HTERT RPE-1 (cell line): Measurements from ENCODE around the gene HSP90AB1.

Experiments used
- in situ Hi-C: fragments of 300-500 bp; cut with MboI; formaldehyde crosslinking; loops from 4 replicates; pipeline ENCODE4 v1.14.3; 2020; ENCODE audit warnings: low sequenced_read_pairs

HSP90AB1 gene

DNA sequence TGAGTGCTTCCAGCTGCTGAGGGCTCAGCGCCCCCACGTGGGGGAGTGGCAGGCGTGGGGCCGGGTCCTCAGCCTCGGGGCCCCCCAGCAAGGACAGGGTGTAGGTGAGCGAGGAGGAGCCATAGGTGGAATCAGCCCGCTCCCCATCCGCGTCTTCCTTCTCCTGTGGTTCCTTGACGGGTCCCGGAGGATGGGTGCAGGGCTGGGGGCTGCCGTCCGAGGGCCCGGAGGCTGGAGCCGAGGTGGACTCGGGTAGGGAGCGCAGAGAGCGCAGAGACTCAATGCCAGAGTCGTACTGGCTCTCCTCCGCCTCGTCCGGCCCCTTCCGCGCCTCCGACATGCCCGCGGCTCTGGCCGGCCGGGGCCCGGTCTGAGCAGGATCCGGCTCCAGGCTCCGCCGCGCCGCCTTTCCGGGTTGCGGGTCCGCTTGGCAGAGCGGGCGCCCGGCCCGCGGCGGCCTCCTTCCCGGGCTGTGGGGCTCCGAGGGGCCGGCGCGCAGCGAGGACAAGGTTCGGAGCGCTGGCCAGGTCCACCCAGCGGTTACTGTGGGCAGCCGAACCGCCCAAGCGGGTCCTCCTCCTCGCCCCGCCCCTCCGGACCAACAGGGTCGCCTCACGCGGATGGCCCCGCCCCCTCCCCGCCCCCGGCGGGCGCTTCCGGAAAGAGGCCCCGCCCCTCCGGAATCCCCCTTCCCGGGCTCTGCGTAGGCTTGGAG lies 18.3 kb downstream of the HSP90AB1 start, which contains the start of gene NFKBIE:
TSS of gene NFKBIE (minus strand) at position 545 of the 715 bp plus-strand sequence. CDS start at position 340, 205 bp downstream.
- in situ Hi-C loops: no loop called here

DNA sequence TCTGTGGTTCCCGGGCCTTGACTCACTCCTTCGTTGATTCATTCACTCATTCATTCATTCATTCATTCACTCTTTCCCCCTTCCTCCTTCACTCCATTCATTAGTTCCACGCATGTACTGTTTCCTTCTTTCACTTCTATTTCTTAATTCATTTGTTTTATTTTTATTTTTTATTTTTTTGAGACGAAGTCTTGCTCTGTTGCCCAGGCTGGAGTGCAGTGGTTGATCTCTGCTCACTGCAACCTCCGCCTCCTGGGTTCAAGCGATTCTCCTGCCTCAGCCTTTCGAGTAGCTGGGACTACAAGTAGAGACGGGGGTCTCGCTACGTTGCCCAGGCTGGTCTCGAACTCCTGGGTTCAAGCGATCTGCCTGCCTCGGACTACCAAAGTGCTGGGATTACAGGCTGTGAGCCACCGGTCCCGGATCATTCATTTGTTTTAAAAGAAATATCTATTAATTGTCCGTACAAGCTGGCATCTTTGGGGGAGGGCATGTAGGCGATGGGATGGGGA lies 18.9 kb downstream of the HSP90AB1 start:
- in situ Hi-C loops: no loop called here

DNA sequence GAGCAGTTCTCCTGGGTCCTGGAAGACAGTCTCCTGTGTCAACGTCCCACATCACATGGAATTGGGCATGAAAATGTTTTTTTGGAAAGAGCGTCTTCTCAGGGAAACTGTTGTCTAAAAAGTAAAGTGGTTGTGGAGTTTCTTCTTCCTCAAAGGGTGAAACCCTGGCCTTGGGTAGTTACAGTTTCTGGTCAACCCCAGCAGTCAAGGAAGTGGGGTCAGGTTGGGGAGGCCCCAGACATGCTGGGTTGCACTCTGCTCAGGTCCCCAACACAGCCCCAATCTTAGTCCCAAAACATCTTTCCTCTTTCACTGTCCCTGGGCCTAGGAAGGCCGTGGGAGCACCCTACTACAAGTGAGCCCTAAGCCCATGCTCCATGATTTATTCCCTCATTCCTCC lies 19.4 kb downstream of the HSP90AB1 start:
- in situ Hi-C loops: no loop called here

DNA sequence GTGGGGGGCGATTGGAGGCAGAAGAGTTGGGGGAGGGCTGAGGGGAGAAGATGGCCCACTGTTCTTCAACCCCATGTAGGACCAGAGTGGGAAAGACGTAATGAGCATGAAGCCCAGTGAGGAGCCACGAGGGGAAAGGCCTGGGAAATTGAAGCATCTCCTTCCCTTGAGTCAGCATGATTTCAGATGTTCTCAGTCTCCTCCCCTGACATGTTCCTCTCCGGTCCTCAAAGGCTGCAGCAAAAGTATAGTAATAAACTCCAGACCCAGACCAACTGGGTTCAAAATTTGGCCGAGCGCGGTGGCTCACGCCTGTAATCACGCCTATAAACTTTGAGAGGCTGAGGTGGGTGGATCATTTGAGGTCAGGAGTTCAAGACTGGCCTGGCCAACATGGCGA lies 20.4 kb downstream of the HSP90AB1 start:
- in situ Hi-C loops: no loop called here

DNA sequence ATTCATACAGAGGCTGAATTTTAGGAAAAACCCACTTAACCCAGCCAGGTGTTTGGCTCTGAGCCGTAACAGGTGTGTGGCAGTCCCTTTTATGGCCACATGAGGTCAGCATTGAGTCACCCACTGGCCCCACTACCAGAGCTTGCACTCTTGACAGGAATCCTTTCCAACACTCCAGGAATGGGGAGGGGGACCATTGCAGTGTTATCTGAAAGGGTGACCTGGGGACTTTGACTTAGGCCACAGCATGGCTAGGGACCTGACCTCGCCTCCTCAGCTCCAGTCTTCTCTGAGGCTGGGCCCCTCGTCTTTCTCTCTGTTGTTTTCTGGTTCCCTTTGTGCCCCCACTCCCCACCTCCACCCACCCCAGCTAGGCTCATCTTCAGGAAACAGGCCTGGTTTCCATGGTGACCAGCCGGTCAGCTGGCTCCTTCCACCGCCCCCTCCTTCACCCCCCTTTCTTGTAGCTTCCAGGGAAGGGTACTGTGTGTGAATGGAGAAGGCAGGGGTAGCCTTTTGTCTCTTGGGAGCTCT lies 21.3 kb downstream of the HSP90AB1 start:
- in situ Hi-C loops: no loop called here

DNA sequence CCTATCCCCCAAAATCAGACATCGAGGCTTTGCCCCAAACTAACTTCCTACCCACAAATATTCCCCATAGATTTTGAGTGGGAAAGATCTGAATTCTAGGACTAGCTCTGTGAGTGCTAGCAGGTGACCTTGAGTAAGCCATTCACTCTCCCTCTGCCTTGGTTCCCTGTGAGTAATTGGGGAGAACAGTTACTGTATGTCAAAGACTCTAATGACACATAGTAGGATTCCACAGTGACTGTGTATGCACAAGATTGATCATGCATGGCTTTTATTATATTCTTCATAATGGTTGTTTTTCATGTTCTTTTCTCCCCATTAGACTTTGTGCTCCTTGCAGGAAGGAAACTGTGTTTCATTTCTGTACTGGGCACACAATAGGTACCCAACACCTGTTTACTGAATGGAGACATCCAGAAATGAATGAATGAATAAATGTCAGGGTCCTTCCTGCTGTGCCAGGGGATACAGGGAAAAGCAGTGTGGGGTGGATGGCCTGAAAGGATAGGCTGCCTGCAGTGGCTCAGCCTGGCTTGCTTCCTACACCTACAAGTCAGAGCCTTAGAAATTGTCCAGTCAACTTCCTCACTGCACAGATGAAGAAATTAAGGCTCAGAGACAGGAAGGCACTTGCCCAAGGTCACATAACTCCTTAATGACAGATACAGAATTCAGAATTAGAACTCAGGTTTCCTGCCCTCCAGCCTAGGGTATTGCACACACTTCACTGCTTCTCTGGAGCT lies 22.4 kb downstream of the HSP90AB1 start:
- in situ Hi-C loops: no loop called here

DNA sequence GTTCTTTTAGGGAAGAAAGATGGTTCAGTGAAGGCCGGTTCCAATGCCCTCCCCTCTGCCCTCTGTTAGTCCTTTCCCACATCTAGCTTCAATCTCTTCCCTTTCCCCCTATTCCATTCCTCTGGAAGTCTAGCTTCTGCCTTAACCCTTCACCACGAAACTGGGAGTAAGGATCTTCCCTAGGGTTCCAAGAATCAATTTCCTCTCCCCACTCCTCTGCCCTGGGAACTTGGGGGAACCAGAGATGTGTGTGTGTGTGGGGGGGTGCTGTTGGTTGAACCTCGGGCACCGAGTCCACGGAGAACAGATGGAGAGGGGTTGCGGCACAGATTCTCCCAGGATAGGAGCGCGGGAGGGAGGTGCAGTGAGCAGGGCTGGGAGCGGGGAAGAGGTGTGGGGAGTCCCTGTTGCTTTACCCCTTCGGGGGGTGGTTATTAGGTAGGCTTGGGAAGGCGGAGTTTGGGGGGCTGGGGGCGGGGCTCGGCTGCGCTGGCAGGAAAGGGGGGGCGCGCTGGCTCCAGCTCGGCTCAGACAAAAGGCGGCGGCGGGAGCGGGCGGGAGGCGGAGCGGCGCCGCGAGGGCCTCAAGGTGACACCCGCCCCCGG lies 23.1 kb downstream of the HSP90AB1 start, which contains the start of gene TMEM151B:
TSS of gene TMEM151B (plus strand) at position 530 of the 605 bp plus-strand sequence. CDS start 293 bp downstream, outside the sequence.
- in situ Hi-C loops: no loop called here

DNA sequence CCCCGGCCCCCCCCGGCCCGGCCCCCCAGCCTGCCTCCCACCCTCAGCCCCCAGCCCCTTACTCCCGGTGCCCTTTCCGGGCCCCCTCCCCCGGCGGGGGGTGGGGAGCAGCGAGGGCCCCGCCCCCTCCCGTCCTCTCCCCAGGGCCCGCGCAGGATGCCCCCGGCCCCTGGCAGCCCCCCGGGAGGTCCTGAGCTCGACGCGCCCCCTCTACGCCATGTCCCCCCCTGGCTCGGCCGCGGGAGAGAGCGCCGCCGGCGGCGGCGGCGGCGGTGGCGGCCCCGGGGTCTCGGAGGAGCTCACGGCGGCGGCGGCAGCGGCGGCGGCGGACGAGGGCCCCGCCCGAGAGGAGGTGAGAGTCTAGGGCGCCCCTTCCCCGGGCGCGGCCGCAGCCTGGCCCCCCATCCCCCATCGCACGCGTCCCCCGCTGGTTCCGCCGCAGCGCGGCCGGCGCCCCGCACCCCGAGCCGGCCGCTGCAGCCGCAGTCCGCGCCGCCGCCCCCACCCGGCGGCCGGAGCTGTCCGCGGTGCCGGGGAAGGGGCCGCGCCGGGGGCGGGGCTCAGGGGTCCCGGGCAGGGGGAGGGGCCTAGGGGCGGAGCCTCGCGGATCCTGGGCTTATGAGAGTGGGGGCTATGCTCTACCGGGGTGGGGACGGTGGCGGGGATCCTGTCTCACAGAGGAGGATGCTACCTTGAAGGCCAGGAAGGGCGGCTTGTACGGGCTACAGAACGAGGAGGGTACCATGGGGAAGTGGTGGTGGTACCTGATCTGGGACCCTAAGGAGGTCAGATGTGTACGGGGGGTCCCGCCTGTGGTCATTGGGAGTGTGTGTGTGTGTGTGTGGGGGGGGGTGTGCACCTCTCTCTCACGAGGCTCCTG lies 23.9 kb downstream of the HSP90AB1 start:
- in situ Hi-C loops: no loop called here

DNA sequence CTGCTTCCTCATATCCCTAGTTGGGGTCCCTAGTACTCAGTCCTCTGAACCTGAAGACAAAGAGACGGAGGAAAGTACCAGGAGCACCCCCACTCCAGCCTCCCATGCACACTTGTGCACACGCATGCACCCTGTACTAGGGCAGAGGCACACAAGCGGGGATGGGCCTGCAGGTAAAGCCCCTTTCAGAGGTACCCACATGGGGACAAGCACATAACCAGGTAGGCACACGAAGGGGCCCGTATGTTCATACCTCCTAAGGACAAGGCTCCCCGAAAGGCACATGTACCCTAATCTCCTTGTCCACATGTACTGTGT lies 24.5 kb downstream of the HSP90AB1 start:
- in situ Hi-C loops: no loop called here

DNA sequence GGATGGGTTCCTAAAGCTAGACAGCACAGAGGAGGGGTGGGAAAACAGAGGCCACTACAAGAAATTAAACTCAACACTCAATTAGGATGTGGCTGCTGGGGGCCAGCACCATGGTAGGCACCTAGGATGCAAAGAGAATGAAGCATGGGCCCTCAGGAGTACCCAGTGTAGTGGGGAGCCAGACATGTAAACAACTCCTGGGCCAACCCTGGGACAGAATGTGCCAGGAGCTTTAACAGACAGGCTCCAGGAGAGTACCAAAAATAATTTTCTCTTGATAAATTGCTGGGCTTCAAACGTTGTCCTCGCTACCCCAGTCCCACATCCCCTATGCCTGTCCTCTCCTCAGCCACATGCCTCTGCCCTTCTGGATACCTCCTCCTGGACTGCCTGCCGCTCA lies 25.0 kb downstream of the HSP90AB1 start:
- in situ Hi-C loops: no loop called here

DNA sequence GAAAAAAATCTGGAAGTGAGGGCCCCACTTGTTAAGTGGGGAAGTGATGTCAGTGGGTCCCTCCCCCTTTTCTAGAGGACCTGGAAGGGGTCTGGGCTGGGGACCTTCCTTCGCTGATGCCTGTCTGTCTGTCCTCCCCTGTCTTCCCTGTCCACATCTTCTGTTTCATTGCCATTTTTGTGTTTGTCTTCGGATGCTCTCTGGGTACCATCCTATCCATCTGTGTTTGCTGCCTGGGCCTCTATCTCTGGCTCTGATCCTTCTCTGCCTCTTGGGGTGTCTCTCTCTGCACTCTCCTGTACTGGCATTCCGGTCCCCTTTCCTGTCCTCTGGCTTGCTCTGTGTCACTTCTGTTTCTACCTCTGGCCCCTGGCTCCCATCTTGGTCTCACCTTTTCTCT lies 25.6 kb downstream of the HSP90AB1 start:
- in situ Hi-C loops: no loop called here

DNA sequence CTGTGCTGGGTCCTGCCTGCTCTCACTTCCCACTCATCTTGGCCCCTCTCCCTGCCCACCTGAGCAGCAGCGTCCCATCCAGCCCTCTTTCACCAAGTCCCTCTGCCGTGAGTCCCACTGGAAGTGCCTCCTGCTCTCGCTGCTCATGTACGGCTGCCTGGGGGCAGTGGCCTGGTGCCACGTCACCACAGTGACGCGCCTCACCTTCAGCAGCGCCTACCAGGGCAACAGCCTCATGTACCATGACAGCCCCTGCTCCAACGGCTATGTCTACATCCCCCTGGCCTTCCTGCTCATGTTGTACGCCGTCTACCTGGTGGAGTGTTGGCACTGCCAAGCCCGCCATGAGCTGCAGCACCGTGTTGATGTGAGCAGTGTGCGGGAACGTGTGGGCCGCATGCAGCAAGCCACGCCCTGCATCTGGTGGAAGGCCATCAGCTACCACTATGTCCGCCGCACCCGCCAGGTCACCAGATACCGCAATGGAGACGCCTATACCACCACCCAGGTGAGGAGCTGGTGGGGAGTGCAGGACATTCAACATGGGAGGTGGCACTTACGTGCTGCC lies 26.2 kb downstream of the HSP90AB1 start:
- in situ Hi-C loops: no loop called here

DNA sequence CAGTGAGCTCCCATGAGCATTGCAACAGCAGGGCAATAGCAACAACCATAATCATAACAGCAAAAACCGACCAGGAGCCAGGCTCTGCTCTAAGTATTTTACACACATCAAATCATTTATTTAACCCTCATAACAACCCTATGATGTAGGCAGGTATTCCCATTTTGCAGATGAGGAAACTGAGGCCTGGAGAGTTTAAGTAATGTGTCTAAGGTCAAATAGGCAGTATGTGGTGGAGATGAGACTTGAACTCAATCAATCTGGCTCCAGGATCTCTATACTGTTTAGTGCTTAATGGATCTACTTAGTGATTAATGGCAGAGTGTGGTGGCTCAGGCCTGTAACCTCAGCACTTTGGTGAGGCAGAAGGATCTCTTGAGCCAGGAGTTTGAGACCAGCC lies 26.7 kb downstream of the HSP90AB1 start:
- in situ Hi-C loops: no loop called here

DNA sequence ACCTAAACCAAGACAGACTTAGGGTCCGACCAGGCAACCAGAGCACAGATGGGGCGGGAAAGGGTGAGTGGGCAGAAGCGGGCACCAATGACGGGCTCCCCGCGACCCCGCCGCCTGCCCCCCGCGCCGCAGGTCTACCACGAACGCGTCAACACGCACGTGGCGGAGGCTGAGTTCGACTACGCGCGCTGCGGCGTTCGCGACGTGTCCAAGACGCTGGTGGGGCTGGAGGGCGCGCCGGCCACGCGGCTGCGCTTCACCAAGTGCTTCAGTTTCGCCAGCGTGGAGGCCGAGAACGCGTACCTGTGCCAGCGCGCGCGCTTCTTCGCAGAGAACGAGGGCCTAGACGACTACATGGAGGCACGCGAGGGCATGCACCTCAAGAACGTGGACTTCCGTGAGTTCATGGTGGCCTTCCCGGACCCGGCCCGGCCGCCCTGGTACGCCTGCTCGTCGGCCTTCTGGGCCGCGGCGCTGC lies 28.4 kb downstream of the HSP90AB1 start:
- in situ Hi-C loops: no loop called here

DNA sequence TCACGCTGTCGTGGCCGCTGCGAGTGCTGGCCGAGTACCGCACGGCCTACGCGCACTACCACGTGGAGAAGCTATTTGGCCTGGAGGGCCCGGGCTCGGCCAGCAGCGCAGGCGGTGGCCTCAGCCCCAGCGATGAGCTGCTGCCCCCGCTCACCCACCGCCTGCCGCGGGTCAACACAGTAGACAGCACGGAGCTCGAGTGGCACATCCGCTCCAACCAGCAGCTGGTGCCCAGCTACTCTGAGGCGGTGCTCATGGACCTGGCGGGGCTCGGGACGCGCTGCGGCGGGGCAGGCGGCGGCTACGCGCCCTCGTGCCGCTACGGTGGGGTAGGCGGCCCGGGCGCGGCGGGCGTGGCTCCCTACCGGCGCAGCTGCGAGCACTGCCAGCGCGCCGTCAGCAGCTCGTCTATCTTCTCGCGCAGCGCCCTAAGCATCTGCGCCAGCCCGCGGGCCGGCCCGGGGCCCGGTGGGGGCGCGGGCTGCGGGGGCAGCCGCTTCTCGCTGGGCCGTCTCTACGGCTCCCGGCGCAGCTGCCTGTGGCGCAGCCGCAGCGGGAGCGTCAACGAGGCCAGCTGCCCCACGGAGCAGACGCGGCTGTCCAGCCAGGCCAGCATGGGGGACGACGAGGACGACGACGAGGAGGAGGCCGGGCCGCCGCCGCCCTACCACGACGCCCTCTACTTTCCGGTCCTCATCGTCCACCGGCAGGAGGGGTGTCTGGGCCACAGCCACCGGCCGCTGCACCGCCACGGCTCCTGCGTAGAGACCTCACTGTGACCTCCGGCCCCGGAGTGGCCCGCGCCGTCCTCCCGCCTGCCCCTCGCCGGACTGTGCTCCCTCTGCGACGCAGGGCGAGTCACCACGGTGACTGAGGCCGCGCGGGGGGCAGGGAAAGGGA lies 29.1 kb downstream of the HSP90AB1 start:
- in situ Hi-C loops: no loop called here

DNA sequence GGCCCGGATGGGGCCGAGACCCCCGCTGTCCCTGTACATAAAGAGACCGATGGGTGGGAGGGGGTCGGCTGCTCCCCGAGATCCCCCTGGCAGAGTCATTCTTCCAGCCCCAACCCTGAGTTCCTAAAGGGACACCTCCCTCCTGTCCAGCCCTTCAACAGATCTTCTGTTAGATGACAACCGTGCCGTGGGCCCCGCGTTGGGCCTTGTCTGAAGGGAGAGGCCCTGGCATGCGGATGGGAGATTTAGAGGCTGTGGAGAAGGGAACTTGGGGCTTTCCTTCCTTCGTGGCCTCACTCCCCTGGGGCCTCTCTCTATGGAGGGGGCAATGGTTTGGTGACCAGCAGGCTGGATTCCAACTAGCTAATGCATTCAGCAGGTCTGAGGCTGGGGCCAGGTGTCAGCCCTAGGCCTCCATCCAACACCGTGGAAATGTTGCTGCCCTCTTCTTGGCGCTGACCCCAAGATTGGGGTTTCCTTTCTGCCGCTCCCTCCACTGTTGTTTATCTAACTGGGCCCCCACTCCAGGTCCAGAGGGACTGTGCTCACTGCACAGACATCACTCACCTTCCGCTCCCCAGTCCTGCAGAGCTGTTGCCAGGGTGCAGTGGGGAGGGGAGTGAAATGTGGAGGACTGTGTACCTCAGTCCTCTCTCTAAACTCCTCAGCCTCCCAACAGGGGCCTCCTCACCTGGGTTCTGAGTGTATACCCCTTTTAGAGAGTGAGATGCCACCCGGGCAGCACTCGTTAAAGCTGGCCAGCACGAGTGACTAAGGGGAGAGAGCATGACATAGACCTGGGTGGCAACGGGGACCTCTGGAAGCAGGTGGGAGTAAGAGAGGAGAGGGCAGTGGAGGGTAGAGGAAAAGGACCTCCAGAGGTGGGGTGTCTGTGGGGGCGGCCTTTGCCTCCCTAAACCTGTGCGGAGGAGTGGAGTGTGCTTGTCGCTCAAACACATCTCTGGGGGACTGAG lies 30.1 kb downstream of the HSP90AB1 start:
- in situ Hi-C loops: no loop called here

DNA sequence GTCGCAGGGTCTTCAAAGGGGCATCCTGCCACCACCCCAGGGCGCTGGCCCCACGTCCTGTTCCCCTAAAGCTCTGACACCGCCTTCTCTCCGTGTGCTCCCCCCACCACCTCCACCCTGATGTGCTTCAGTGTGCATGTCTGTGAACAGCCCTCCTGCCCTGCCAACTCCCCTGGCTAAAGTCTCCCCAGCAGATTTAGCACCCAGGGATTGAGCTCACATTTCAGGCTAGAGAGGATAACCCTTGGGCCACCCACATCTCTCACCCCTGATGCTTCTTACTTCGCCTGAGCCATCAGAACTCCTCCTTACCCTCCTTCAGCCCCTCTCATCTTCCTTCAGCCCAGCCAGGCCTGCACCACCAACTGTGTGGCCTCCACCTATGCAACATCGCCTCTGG lies 30.9 kb downstream of the HSP90AB1 start:
- in situ Hi-C loops: no loop called here

DNA sequence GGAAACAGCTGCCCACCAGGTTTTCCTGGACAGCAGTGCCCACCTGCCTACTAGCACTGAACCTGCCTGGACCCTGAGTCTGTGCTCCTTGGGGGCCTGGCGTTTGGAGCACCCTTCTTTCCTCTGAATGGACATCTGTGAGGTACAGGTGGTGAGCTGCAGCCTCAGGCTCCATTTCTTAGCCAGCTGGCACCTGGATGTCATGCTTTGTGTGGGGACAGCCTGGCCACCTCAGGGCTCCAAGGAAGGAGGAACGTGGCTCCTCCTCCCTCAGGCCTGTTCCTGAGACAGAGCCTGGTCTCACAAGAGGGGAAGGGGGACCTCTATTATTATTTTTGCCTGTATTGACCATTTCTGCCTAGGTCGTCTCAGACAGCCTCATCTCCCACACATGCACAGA lies 31.4 kb downstream of the HSP90AB1 start:
- in situ Hi-C loops: no loop called here
